Gastrocnemius medialis (tissue), 4 donors: ENCODE measurements around the gene RABAC1.

Experiments
- POLR2A ChIP-seq, 2 donors: fragments of 450-650 bp; IDR thresholded peaks; one replicate each; pipeline ENCODE4 v1.6.1; 2017; ENCODE audit warnings: antibody characterized with exemption in 2 of 2, mild to moderate bottlenecking in 2 of 2, moderate library complexity in 2 of 2
- TF ChIP-seq, protein P1 (sequence below), 5 experiments: fragments of 450-650 bp in 3 of 5; fragments of 200-600 bp in 2 of 5; sonication (generic) in 2 of 5; IDR thresholded peaks in 4 of 5; conservative IDR thresholded peaks in 1 of 5; 1 replicate in 4 of 5; 2 replicates in 1 of 5; pipeline ENCODE4 v1.5.1; 2016 to 2019; ENCODE audit warnings: antibody characterized with exemption in 5 of 5, mild to moderate bottlenecking in 3 of 5, moderate library complexity in 3 of 5

DNA sequence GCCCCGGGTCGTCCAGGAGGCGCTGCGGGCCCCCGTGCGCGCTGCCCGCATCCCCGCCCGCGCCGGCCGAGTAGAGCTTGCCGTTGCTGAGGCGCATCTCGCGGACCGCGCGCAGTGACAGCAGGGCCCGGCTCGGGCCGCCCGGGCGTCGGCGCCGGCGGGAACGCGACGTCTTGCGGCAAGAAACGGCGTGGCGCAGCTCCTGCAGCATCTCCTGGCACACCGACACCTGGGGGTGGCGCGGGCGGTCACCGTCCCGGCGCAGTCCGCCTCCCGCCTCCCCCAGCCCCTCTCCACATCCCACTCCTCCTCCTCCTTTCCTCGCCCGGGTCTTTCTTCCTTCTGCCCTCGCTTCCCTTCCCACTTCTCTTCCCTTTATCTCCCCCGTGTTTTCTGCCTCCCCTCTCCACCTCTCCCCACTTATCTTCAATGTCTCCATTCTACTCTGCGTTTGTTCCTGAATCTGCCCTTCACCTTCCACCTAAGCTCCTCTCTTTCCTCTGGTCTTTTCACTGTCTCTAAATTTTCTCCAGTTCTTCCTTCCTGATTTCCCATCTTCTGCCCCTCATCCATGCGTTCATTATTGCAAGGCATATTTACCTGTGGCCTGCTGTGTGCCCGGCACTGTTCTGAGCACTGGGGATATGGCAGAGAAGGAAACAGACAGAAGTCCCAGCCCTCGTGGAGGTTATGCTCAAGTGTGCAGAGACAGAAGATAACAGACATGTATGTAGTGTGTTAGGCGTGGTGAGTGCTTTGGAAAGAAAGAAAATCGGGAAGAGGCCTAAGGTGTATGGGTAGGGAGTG, 40.2 kb upstream of the RABAC1 start:
- TF ChIP-seq, protein P1, sequence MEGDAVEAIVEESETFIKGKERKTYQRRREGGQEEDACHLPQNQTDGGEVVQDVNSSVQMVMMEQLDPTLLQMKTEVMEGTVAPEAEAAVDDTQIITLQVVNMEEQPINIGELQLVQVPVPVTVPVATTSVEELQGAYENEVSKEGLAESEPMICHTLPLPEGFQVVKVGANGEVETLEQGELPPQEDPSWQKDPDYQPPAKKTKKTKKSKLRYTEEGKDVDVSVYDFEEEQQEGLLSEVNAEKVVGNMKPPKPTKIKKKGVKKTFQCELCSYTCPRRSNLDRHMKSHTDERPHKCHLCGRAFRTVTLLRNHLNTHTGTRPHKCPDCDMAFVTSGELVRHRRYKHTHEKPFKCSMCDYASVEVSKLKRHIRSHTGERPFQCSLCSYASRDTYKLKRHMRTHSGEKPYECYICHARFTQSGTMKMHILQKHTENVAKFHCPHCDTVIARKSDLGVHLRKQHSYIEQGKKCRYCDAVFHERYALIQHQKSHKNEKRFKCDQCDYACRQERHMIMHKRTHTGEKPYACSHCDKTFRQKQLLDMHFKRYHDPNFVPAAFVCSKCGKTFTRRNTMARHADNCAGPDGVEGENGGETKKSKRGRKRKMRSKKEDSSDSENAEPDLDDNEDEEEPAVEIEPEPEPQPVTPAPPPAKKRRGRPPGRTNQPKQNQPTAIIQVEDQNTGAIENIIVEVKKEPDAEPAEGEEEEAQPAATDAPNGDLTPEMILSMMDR (IDR thresholded peaks at IDR 0.05 in 4 of 5, conservative IDR thresholded peaks at IDR 0.05 in 1 of 5): no peak
- TF ChIP-seq POLR2A (IDR thresholded peaks at IDR 0.05): no peak
